LoVo (cell line): Measurements from ENCODE around the gene PRAMEF7.
"Not testable (repeated sequence)": the region's sequence is repeated elsewhere in the genome, so short reads cannot be mapped to it uniquely, and the experiment has no call there.

Experiments used
- DNase-seq: peaks from one replicate; pipeline ENCODE4 v3.0.0-alpha.2; 2016; ENCODE audit warnings: low spot score

The PRAMEF7 gene

DNA sequence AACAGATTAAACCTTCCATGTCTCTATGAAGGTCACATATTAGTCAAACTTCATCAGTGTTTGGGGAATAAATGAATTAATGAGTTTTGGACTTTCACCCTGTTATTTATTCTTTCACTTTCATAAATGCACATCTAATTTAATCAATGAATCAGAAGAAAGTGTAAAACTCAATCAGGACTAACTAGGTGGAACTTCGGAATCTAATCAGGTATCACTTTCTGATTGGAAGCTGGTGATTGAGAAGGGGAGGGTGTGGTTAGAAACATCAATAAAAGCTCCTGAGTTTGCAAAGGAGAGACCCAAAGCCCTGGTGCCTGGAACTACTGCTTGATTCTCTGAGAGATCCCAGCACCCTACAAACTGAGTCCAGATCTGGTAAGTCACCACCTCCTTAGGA is at the start of gene PRAMEF7:
TSS of gene PRAMEF7 (plus strand) at position 301 of the 400 bp plus-strand sequence. CDS start 1,083 bp downstream, outside the sequence.
- DNase-seq: not testable (repeated sequence)

DNA sequence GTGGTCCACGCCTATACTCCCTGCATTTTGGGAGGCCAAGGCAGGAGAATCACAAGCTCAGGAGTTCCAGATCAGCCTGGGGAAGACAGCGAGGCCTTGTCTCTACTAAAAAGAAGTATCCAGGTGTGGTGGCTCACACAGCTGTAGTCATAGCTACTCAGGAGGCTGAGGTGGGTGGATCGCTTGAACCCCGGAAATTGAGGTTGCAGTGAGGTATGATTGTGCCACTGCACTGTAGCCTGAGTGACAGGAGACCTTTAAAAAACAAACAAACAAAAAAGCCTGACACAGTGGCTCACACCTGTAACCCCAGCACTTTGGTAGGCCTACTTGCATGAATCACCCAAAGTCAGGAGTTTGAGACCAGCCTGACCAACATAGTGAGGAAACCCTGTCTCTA is 38.0 kb upstream of the PRAMEF7 start:
- not testable (repeated sequence) for DNase-seq

DNA sequence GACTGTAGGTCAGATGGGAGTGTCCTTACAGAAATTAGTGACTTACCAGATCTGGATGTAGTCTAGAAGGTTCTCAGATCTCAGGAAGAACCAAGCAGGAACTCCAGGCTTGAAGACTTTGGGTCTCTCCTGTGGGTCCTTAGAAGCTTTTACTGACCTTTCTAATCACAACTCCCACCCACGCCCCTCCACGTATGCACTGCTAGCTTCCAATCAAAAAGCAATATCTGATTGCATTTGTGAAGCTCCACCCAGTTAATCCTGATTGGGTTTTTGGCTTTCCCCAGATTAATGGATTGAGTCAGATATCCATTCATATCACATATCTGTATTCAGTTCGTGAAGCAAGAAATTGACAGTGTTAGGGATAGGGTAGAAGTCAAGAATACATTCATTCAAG is 30.3 kb upstream of the PRAMEF7 start, which contains the start of gene PRAMEF4:
TSS of gene PRAMEF4 (minus strand) at position 101 of the 400 bp plus-strand sequence. CDS start 2,807 bp downstream, outside the sequence.
- DNase-seq: not testable (repeated sequence)

DNA sequence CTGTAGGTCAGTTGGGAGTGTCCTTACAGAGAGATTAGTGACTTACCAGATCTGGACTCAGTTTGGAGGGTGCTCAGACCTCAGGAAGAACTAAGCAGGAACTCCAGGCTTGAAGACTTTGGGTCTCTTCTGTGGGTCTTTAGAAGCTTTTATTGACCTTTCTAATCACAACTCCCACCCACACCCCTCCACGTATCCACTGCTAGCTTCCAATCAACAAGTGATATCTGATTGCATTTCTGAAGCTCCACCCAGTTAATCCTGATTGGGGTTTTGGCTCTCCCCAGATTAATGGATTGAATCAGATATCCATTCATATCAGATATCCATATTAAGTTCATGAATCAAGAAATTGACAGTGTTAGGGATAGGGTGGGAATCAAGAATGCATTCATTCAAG is 18.2 kb upstream of the PRAMEF7 start, which contains the start of gene PRAMEF10:
TSS of gene PRAMEF10 (minus strand) at position 101 of the 400 bp plus-strand sequence. CDS start 2,423 bp downstream, outside the sequence.
- not testable (repeated sequence) for DNase-seq

DNA sequence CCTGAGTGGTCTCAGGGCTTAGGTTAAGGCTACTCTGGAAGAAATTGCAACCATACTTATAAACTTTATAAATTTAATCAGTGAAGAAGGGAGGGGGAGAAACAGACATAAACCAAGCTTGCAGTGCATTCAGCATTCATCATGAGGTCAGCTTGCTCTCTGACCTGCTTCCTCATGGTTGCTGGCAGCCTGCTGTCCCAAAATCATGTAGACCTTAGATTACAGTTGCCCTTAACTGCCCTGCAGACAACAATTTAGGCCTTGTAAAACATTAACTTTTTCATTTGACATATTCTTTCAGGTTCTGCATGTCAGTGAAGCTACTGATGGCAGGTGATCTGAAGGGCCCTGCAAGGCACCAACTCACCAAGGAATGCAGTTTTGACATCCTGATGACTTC is 17.2 kb upstream of the PRAMEF7 start:
- DNase-seq: not testable (repeated sequence)

DNA sequence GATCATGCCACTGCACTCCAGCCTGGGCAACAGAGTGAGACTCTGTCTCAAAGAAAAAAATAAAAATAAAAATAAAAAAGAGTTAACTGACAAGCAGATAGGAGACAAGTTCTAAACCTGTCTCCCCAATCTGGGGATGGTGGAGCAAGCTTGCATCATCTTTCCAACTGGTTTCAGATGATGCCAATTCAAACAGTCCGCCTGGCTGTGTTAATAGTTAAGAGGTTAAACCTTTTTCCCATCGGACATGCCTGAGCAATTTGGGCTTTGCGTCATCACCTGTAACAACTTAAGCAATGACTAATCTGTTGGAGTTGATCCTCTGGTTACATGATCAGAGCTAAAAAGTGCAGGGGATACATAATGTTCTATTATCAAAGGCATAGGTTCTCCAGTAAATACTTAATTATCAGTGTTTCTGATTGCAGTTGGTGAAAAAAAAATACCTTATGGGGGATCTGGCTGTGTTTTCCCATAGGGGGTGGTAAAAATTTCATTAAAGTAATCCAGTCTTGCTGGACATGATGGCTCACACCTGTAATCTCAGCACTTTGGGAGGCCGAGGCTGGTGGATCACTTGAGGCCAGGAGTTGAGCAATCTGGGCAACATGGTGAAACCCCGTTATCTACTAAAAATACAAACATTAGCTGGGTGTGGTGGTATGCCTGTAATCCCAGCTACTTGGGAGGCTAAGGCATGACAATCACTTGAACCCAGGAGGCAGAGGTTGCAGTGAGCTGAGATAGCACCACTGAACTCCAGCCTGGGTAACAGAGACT is 12.4 kb upstream of the PRAMEF7 start:
- DNase-seq: not testable (repeated sequence)

DNA sequence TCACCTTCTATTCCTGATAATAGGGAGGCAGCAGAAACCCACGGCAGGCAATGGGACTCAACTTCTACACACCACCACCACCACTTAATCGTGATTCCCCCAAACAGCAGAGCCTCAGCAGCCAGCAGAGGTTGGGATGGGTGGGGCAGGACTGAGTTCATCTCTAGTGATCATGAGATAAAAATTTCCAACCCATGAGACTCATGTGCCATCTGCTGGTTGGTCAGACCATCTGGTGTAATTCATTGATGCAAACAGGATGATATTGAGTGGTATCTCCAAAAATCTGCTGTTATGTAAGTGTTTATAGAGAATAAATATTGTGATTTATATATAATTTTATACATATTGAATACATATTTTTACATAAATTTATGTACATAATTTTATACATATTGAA is 5.3 kb downstream of the PRAMEF7 start:
- not testable (repeated sequence) for DNase-seq

DNA sequence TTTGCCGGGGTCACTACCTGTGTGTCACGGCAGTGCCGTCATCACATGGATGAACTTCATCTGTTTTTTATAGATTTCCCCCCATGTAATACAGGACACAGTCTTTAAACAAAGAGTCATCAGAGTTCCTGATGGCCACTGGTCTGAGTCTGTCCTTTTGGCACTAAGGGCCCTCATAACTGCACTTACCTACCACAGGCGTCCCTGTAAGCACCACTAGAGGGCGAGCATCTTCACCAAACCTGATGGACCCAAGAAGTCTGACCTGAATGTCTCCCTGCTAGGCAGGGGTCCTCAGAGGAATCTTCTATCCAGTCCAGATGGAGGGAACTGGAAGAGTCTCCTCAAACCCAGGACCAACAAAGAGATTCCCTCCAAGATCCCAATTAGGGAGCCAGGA is 8.0 kb downstream of the PRAMEF7 start:
- DNase-seq: not testable (repeated sequence)

DNA sequence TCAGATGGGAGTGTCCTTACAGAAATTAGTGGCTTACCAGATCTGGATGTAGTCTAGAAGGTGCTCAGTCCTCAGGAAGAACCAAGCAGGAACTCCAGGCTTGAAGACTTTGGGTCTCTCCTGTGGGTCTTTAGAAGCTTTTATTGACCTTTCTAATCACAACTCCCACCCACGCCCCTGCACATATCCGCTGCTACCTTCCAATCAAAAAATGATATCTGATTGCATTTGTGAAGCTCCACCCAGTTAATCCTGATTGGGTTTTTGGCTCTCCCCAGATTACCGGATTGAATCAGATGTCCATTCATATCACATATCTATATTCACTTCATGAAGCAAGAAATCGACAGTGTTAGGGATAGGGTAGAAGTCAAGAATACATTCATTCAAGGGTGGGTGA is 31.1 kb downstream of the PRAMEF7 start, which contains the start of gene PRAMEF6:
TSS of gene PRAMEF6 (minus strand) at position 101 of the 400 bp plus-strand sequence. CDS start 5,062 bp downstream, outside the sequence.
- DNase-seq: not testable (repeated sequence)
